Measurements from ENCODE around the gene CSRP3.

CSRP3 gene

DNA sequence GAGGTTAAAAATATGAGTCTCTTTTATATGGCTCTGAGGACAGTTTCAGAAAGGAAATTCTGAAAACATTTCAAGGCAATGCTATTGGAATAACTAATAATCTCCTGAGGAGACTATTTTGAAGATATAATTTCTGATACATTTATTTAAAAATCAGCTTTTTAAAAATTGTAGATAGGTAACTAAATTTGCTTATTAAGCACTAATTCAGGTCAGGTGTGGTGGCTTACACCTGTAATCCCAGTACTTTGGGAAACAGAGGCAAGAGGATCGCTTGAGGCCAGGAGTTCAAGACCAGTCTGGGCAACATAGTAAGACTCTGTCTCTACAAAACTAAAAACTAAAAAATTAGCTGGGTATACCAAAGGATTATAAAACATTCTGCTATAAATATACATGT is 67.8 kb downstream of the CSRP3 start:
- DNase-seq (ENCODE audit: extremely low read depth in 1 of 2, low read depth in 1 of 2): no peak
